ENCODE results near the gene SLC17A6. TPM values are rescaled to one million over a fixed set of nuclear protein-coding genes. Genes with fewer than 3 reads are reported as not detected.

Gene SLC17A6
- total RNA-seq, 4 donors from 2014 or later: not detected

- no peak for TF ChIP-seq POLR2A (IDR thresholded peaks at IDR 0.05)
- TF ChIP-seq CTCF (IDR thresholded peaks at IDR 0.05): no peak
- 1 to 3% methylated on average over 6 of the region's 6 CpGs for WGBS, 2 donors
- no peak for DNase-seq (ENCODE audit: low spot score in 2 of 2)
- intact Hi-C loops (cut with DNase I; ENCODE audit: low total_unique reads): no loop called here
- no peak overlapping the region for H3K4me3 ChIP-seq (ENCODE audit: low read depth, poor library complexity, severe bottlenecking)
Measured at GRCh38 chr11:22343032-22343324, 4.8 kb downstream of the SLC17A6 start.

GRCh38 chr11:22343371-22344032, 5.3 kb downstream of the SLC17A6 start:
- WGBS, 2 donors: 3 to 4% methylated on average over 27 of the region's 34 CpGs
- no peak for TF ChIP-seq POLR2A (IDR thresholded peaks at IDR 0.05)
- no peak for TF ChIP-seq CTCF (IDR thresholded peaks at IDR 0.05)
- intact Hi-C loops (cut with DNase I; ENCODE audit: low total_unique reads): no loop called here

GRCh38 chr11:22344081-22344480, 5.9 kb downstream of the SLC17A6 start:
- 8 to 16% methylated on average over 3 of the region's 3 CpGs for WGBS, 2 donors
- H3K4me3 ChIP-seq (ENCODE audit: low read depth, poor library complexity, severe bottlenecking): no peak overlapping the region
- intact Hi-C loops (cut with DNase I; ENCODE audit: low total_unique reads): no loop called here
- TF ChIP-seq CTCF (IDR thresholded peaks at IDR 0.05) (no peak), POLR2A (IDR thresholded peaks at IDR 0.05) (no peak)
- DNase-seq (ENCODE audit: low spot score in 2 of 2): no peak

More at GRCh38 chr11:22343371-22344032, 5.3 kb downstream of the SLC17A6 start:
- no peak overlapping the region for H3K4me3 ChIP-seq (ENCODE audit: low read depth, poor library complexity, severe bottlenecking)
- DNase-seq (ENCODE audit: low spot score in 2 of 2): no peak

- TF ChIP-seq POLR2A (IDR thresholded peaks at IDR 0.05) (no peak), CTCF (IDR thresholded peaks at IDR 0.05) (no peak)
- no peak overlapping the region for H3K4me3 ChIP-seq (ENCODE audit: low read depth, poor library complexity, severe bottlenecking)
- intact Hi-C loops (cut with DNase I; ENCODE audit: low total_unique reads): no loop called here
- DNase-seq (ENCODE audit: low spot score in 2 of 2): no peak
Measured at GRCh38 chr11:22346282-22346681, 8.1 kb downstream of the SLC17A6 start.

GRCh38 chr11:22347857-22348487, 9.8 kb downstream of the SLC17A6 start:
- H3K4me3 ChIP-seq (ENCODE audit: low read depth, poor library complexity, severe bottlenecking): no peak overlapping the region
- intact Hi-C loops (cut with DNase I; ENCODE audit: low total_unique reads): no loop called here
- no peak for DNase-seq (ENCODE audit: low spot score in 2 of 2)
- WGBS, 2 donors: 78 to 82% methylated on average over 4 of the region's 4 CpGs
- TF ChIP-seq CTCF (IDR thresholded peaks at IDR 0.05) (no peak), POLR2A (IDR thresholded peaks at IDR 0.05) (no peak)

- no peak overlapping the region for H3K4me3 ChIP-seq (ENCODE audit: low read depth, poor library complexity, severe bottlenecking)
- no peak for DNase-seq (ENCODE audit: low spot score in 2 of 2)
- intact Hi-C loops (cut with DNase I; ENCODE audit: low total_unique reads): no loop called here
- 71% methylated on average over 2 of the region's 2 CpGs for WGBS, 2 donors
- TF ChIP-seq POLR2A (IDR thresholded peaks at IDR 0.05) (no peak), CTCF (IDR thresholded peaks at IDR 0.05) (no peak)
Measured at GRCh38 chr11:22349491-22349890, 11.3 kb downstream of the SLC17A6 start.
